Measurements from ENCODE around the gene ITGA3. TPM values are rescaled to one million over a fixed set of nuclear protein-coding genes. Genes with fewer than 3 reads are reported as not detected.

ITGA3 gene
- total and polyA plus RNA-seq, 2 experiments from 2014 or later, result 28.5 to 32.8 TPM

DNA sequence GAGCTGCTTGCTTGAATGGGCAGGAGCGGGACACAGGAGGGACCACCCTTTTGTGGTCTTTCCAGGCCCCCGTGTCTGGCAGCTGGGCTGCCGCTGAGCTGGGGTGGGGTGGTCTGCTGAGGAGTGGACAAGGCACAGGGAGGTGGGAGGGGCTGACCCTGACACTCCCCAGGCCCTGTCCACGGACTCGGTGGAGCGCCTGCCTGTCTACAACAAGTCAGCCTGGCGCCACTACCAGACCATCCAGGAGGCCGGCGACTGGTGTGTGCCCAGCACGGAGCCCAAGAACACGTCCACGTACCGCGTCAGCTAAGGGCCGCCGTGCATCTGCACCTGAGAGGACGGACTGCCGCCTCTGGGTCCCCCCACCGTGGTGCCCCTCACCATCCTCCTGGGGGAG is 53.9 kb downstream of the ITGA3 start:
- H4K20me1 ChIP-seq (ENCODE audit: insufficient read depth, poor library complexity, severe bottlenecking), result no peaks in the 10 kb centered on the region
- no peaks in the 10 kb centered on the region for H3K36me3 ChIP-seq (replicated peaks; ENCODE audit: insufficient read depth, low read depth)
- no peak overlapping the region for H3K4me3 ChIP-seq
- no peaks in the 10 kb centered on the region for H3K27me3 ChIP-seq
- H3K27ac ChIP-seq, result no peak overlapping the region
- TF ChIP-seq EZH2 (IDR thresholded peaks at IDR 0.05; ENCODE audit: borderline replicate concordance), result no peak
- TF ChIP-seq, protein P1, sequence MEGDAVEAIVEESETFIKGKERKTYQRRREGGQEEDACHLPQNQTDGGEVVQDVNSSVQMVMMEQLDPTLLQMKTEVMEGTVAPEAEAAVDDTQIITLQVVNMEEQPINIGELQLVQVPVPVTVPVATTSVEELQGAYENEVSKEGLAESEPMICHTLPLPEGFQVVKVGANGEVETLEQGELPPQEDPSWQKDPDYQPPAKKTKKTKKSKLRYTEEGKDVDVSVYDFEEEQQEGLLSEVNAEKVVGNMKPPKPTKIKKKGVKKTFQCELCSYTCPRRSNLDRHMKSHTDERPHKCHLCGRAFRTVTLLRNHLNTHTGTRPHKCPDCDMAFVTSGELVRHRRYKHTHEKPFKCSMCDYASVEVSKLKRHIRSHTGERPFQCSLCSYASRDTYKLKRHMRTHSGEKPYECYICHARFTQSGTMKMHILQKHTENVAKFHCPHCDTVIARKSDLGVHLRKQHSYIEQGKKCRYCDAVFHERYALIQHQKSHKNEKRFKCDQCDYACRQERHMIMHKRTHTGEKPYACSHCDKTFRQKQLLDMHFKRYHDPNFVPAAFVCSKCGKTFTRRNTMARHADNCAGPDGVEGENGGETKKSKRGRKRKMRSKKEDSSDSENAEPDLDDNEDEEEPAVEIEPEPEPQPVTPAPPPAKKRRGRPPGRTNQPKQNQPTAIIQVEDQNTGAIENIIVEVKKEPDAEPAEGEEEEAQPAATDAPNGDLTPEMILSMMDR (IDR thresholded peaks at IDR 0.05; ENCODE audit: poor library complexity), result no peak
- no peak for TF ChIP-seq EZH2phosphoT487 (IDR thresholded peaks at IDR 0.05; ENCODE audit: low read depth, severe bottlenecking, unreplicated experiment)
- DNase-seq (ENCODE audit: low spot score), result no peak
- no peak overlapping the region for H3K4me2 ChIP-seq
- no peaks in the 10 kb centered on the region for H3K9me2 ChIP-seq (replicated peaks; ENCODE audit: insufficient read depth)
- no peaks in the 10 kb centered on the region for H3K79me2 ChIP-seq
- peaks cover 8% of the 10 kb centered on the region for H3K4me1 ChIP-seq (ENCODE audit: insufficient read depth)
- H2AFZ ChIP-seq, result no peak overlapping the region
- WGBS (ENCODE audit: low lambda C conversion rate, missing lambda C conversion rate), result 91% methylated on average over 12 of the region's 19 CpGs
- no peaks in the 10 kb centered on the region for H3K9me3 ChIP-seq (ENCODE audit: low read depth)

DNA sequence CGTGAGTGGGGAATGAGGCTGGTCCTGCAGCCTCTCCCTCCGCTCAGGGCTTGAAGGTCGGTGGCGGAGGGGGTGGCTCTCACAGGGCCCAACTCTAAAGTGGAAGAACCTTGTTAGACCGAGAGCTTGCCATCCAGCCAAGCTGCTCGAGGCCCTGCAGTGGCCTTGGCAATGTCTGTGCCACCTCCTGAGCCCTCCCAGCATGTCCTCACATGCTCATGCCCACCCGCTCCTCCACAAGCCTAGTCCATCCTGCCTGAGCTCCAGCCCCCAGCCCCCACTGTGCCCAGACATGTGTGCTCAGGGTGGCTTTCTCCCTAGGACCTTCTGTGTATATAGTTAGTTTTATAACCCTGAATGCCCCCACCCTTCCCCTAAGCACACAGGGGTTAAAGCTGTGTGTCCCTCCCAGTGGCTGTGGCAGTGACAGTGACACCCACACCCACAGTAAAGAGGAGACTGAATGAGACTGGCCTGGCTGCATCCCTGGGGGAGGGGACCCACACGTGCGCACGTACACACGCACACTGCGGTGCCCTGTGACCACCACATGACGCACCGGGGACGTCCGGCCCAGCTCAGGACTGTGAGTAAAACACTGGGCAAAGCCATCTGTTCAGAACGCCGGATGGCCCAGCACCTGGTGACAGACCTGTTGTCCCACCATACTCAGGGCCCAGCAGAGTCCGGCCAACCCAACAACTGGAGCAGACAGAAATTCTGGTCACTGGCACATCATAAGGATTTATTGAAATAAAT is 54.9 kb downstream of the ITGA3 start:
- H3K9me2 ChIP-seq (replicated peaks; ENCODE audit: insufficient read depth), result no peaks in the 10 kb centered on the region
- H3K36me3 ChIP-seq (replicated peaks; ENCODE audit: insufficient read depth, low read depth), result no peaks in the 10 kb centered on the region
- DNase-seq (ENCODE audit: low spot score), result no peak
- H2AFZ ChIP-seq, result no peak overlapping the region
- H3K27ac ChIP-seq, result no peak overlapping the region
- H3K27me3 ChIP-seq, result no peaks in the 10 kb centered on the region
- WGBS (ENCODE audit: low lambda C conversion rate, missing lambda C conversion rate), result 95% methylated on average over 19 of the region's 19 CpGs
- H3K4me1 ChIP-seq (ENCODE audit: insufficient read depth), result peaks cover 8% of the 10 kb centered on the region
- no peak for TF ChIP-seq EZH2 (IDR thresholded peaks at IDR 0.05; ENCODE audit: borderline replicate concordance)
- TF ChIP-seq EZH2phosphoT487 (IDR thresholded peaks at IDR 0.05; ENCODE audit: low read depth, severe bottlenecking, unreplicated experiment), result no peak
- TF ChIP-seq, protein P1 (IDR thresholded peaks at IDR 0.05; ENCODE audit: poor library complexity), result no peak
- no peak overlapping the region for H3K4me3 ChIP-seq
- H3K4me2 ChIP-seq, result no peak overlapping the region
- H3K9me3 ChIP-seq (ENCODE audit: low read depth), result no peaks in the 10 kb centered on the region
- H4K20me1 ChIP-seq (ENCODE audit: insufficient read depth, poor library complexity, severe bottlenecking), result no peaks in the 10 kb centered on the region
- H3K79me2 ChIP-seq, result no peaks in the 10 kb centered on the region

DNA sequence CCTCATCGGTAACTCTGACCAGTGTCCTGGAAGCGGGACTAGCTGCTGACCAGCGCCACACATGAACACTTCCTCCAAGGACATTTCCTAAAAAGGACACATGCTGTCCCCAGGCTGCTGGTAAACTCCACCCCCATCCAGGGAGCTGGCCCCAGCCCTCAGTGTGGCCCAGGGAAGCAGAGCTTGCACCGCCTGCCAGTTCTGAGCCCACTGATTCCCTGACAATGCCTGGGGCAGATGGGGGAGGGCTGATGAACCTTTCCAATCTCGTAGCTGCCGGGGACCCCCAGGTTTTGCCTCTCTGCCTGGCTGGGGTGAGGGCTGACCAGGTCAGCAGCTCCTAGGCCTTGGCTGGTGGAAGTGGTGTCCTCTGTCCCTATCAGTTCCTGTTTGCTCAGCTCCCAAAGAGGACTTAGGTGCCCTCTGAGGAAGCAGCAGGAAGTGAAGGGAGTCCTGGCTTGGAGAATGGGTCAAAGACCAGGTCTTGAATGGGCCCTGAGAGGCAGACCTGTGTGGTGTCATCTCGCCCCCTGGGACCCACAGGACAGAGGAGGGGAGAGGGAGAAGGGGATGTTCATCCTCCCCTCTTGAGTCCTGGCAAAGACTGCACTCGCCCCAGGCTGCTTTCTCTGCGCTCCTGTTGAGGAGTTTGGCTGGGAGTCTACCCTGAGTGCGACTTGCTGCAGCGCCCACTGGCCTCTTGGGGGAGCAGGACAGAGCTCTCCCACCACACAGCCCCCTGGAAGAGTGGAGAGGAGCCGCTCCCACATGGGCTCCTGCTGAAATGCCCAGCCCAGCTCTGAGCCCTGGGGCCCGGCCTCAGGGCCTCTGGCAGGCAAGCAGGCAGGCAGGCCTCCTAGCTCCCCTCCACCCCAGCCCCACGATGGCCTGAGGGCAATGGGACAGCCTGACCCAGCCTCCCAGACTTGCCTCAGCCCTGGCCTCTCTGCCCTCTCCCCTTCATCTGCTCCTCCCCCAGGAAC is 56.1 kb downstream of the ITGA3 start:
- DNase-seq (ENCODE audit: low spot score), result no peak
- Histone ChIP-seq H3K36me3 (replicated peaks; ENCODE audit: insufficient read depth, low read depth) (no peaks in the 10 kb centered on the region), H3K9me2 (replicated peaks; ENCODE audit: insufficient read depth) (no peaks in the 10 kb centered on the region), H3K4me1 (ENCODE audit: insufficient read depth) (peaks cover 8% of the 10 kb centered on the region), H3K27ac (peak overlapping the region; percentile 48), H4K20me1 (ENCODE audit: insufficient read depth, poor library complexity, severe bottlenecking) (no peaks in the 10 kb centered on the region), H3K79me2 (no peaks in the 10 kb centered on the region), H3K9me3 (ENCODE audit: low read depth) (no peaks in the 10 kb centered on the region), H3K27me3 (no peaks in the 10 kb centered on the region), H3K4me3 (no peak overlapping the region), H2AFZ (no peak overlapping the region), H3K4me2 (no peak overlapping the region)
- WGBS (ENCODE audit: low lambda C conversion rate, missing lambda C conversion rate), result 73% methylated on average over 14 of the region's 14 CpGs
- TF ChIP-seq EZH2phosphoT487 (IDR thresholded peaks at IDR 0.05; ENCODE audit: low read depth, severe bottlenecking, unreplicated experiment) (no peak), EZH2 (IDR thresholded peaks at IDR 0.05; ENCODE audit: borderline replicate concordance) (no peak)
- TF ChIP-seq, protein P1 (IDR thresholded peaks at IDR 0.05; ENCODE audit: poor library complexity), result no peak

All from hepatocyte (in vitro differentiated cells).